ENCODE measurements around the gene DLK1.

GRCh38 chr14:100698666-100699448, 27.8 kb upstream of the DLK1 start:
- TF ChIP-seq ZNF367 (CRISPR knock-in tag; IDR thresholded peaks at IDR 0.05; ENCODE audit: borderline replicate concordance) (no peak), SMC3 (IDR thresholded peaks at IDR 0.05; ENCODE audit: low read length) (no peak), CTCF (CRISPR knock-in tag; IDR thresholded peaks at IDR 0.05) (no peak), CHD2 (IDR thresholded peaks at IDR 0.05; ENCODE audit: low read depth, low read length) (no peak), MBD4 (IDR thresholded peaks at IDR 0.05; ENCODE audit: borderline replicate concordance, low read length) (no peak), LCORL (IDR thresholded peaks at IDR 0.05) (no peak), LCORL (CRISPR knock-in tag; IDR thresholded peaks at IDR 0.05) (no peak), POLR2A (IDR thresholded peaks at IDR 0.05; ENCODE audit: insufficient read depth in 1 of 2, low read depth in 2 of 2, low read length in 2 of 2) (no peak), FOXK2 (IDR thresholded peaks at IDR 0.05) (no peak), NFATC3 (CRISPR knock-in tag; IDR thresholded peaks at IDR 0.05) (no peak), ETV5 (CRISPR knock-in tag; IDR thresholded peaks at IDR 0.05; ENCODE audit: borderline replicate concordance) (no peak)
- TF ChIP-seq, protein P1, sequence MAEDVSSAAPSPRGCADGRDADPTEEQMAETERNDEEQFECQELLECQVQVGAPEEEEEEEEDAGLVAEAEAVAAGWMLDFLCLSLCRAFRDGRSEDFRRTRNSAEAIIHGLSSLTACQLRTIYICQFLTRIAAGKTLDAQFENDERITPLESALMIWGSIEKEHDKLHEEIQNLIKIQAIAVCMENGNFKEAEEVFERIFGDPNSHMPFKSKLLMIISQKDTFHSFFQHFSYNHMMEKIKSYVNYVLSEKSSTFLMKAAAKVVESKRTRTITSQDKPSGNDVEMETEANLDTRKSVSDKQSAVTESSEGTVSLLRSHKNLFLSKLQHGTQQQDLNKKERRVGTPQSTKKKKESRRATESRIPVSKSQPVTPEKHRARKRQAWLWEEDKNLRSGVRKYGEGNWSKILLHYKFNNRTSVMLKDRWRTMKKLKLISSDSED (CRISPR knock-in tag; IDR thresholded peaks at IDR 0.05) = no peak
- TF ChIP-seq, protein P2, sequence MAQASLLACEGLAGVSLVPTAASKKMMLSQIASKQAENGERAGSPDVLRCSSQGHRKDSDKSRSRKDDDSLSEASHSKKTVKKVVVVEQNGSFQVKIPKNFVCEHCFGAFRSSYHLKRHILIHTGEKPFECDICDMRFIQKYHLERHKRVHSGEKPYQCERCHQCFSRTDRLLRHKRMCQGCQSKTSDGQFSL (CRISPR knock-in tag; IDR thresholded peaks at IDR 0.05) = no peak
- TF ChIP-seq, protein P3, sequence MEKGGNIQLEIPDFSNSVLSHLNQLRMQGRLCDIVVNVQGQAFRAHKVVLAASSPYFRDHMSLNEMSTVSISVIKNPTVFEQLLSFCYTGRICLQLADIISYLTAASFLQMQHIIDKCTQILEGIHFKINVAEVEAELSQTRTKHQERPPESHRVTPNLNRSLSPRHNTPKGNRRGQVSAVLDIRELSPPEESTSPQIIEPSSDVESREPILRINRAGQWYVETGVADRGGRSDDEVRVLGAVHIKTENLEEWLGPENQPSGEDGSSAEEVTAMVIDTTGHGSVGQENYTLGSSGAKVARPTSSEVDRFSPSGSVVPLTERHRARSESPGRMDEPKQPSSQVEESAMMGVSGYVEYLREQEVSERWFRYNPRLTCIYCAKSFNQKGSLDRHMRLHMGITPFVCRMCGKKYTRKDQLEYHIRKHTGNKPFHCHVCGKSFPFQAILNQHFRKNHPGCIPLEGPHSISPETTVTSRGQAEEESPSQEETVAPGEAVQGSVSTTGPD (CRISPR knock-in tag; IDR thresholded peaks at IDR 0.05) = no peak
